HepG2 (cell line): ENCODE measurements around the gene SDHD. TPM values are rescaled to one million over a fixed set of nuclear protein-coding genes. Genes with fewer than 3 reads are reported as not detected.

ENCODE experiments used
- ATAC-seq: fragments of 200-7000 bp; cut with Tn5 transposase; 3 replicates; pipeline ENCODE4 v1.9.1; 2020; ENCODE audit warnings: mild to moderate bottlenecking, moderate library complexity
- BruUV-seq: library from RNA; stranded (reverse); fragments of 400-500 nt; replicated peaks from 2 replicates; lab custom pipeline; 2021; lab: Mats Ljungman, UMichigan
- CTCF ChIA-PET: fragments of 300-600 bp; formaldehyde crosslinking; extraction: SDS; loops from one replicate; lab custom pipeline; 2021; ENCODE audit warnings: low total read pairs, inconsistent platforms, low intra/inter-chr PET ratio; lab: Yijun Ruan, JAX
- POLR2A ChIA-PET: fragments of 350-600 bp; sonication (Branson Sonifier 250); formaldehyde crosslinking; loops from one replicate; lab custom pipeline; 2020; ENCODE audit warnings: antibody characterized with exemption, inconsistent platforms; lab: Yijun Ruan, JAX
- DNase-seq: peaks from one replicate; pipeline ENCODE4 v3.0.0-alpha.2; 2015; ENCODE audit warnings: low spot score
- FAIRE-seq: peaks from 3 replicates; lab custom pipeline; 2011; peaks lifted over from hg19 to GRCh38; lab: Jason Lieb, UNC
- H2AFZ ChIP-seq: one replicate; pipeline ENCODE4 v1.6.1; 2011; ENCODE audit warnings: low read length, inconsistent platforms
- H3K27ac ChIP-seq: fragments of 300-600 bp; 3 replicates; pipeline ENCODE4 v1.8.0; 2011; ENCODE audit warnings: mixed run types, mild to moderate bottlenecking, mixed read lengths, low read length, inconsistent platforms; ENCODE audit not compliant: insufficient read depth; ENCODE audit errors: extremely low read length
- H3K27me3 ChIP-seq, 2 experiments: fragments of 200-600 bp in 1 of 2; 2 replicates in 1 of 2; 3 replicates in 1 of 2; pipeline versions ENCODE4 v1.6.0 to v1.8.0; 2011; ENCODE audit warnings: low read length in 2 of 2, mild to moderate bottlenecking in 2 of 2, moderate library complexity in 2 of 2, inconsistent platforms in 1 of 2; ENCODE audit not compliant: insufficient read depth in 2 of 2, control insufficient read depth in 1 of 2
- H3K36me3 ChIP-seq, 2 experiments: fragments of 200-600 bp in 1 of 2; replicated peaks in 1 of 2; 2 replicates in 1 of 2; 3 replicates in 1 of 2; pipeline versions ENCODE4 v1.5.1 to v1.8.0; 2011; ENCODE audit warnings: low read length in 2 of 2, inconsistent platforms in 1 of 2; ENCODE audit not compliant: insufficient read depth in 2 of 2, control insufficient read depth in 1 of 2
- H3K4me1 ChIP-seq: 2 replicates; pipeline ENCODE4 v1.5.1; 2012; ENCODE audit warnings: low read length, inconsistent platforms; ENCODE audit not compliant: insufficient read depth
- H3K4me2 ChIP-seq: 2 replicates; pipeline ENCODE4 v1.6.0; 2011; ENCODE audit warnings: low read depth, low read length, inconsistent platforms
- H3K4me3 ChIP-seq, 3 experiments: fragments of 200-600 bp in 1 of 3; sonication (generic), shearing (Covaris generic) in 1 of 3; replicated peaks in 1 of 3; 2 replicates each; pipeline ENCODE4 v1.5.1; 2011 to 2016; ENCODE audit warnings: low read length in 3 of 3, inconsistent platforms in 2 of 3, low read depth in 2 of 3, mild to moderate bottlenecking in 2 of 3, control low read depth in 1 of 3, mixed read lengths in 1 of 3; ENCODE audit not compliant: insufficient read depth in 1 of 3
- H3K79me2 ChIP-seq: one replicate; pipeline ENCODE4 v1.6.1; 2011; ENCODE audit warnings: low read length, inconsistent platforms; ENCODE audit not compliant: insufficient read depth
- H3K9ac ChIP-seq: 2 replicates; pipeline ENCODE4 v1.6.0; 2011; ENCODE audit warnings: mild to moderate bottlenecking, low read depth, low read length, inconsistent platforms; ENCODE audit not compliant: insufficient read depth
- H3K9me3 ChIP-seq: 2 replicates; pipeline ENCODE4 v1.5.1; 2012; ENCODE audit warnings: mild to moderate bottlenecking, low read length
- H4K20me1 ChIP-seq: 2 replicates; pipeline ENCODE4 v1.6.0; 2011; ENCODE audit warnings: inconsistent platforms, mild to moderate bottlenecking, low read length, moderate library complexity; ENCODE audit not compliant: insufficient read depth
- CBX5 ChIP-seq: sonication (generic); formaldehyde crosslinking; IDR thresholded peaks from 2 replicates; pipeline ENCODE4 v1.4.0; 2020; ENCODE audit warnings: missing genetic modification reagents, borderline replicate concordance
- RAD21 ChIP-seq: fragments of 450-650 bp; formaldehyde crosslinking; IDR thresholded peaks from 2 replicates; pipeline ENCODE4 v1.5.0; 2020; ENCODE audit warnings: mild to moderate bottlenecking
- SP4 ChIP-seq: sonication (generic); formaldehyde crosslinking; IDR thresholded peaks from 2 replicates; pipeline ENCODE4 v1.8.1; 2023; ENCODE audit warnings: mild to moderate bottlenecking, missing genetic modification reagents
- XBP1 ChIP-seq: sonication (generic); formaldehyde crosslinking; IDR thresholded peaks from 2 replicates; pipeline ENCODE4 v1.5.0; 2020; ENCODE audit warnings: missing genetic modification reagents
- ZFP36 ChIP-seq: fragments of 150-350 bp; IDR thresholded peaks from 2 replicates; pipeline ENCODE4 v1.6.1; 2018; ENCODE audit warnings: borderline replicate concordance, low read length, low read depth; ENCODE audit not compliant: partially characterized antibody
- ZNF20 ChIP-seq: sonication (generic); formaldehyde crosslinking; IDR thresholded peaks from 2 replicates; pipeline ENCODE4 v1.4.0; 2020; ENCODE audit warnings: mild to moderate bottlenecking, moderate library complexity, missing genetic modification reagents
- ZNF446 ChIP-seq: sonication (generic); formaldehyde crosslinking; IDR thresholded peaks from 2 replicates; pipeline ENCODE4 v1.5.0; 2020; ENCODE audit warnings: mild to moderate bottlenecking, missing genetic modification reagents
- ZNF557 ChIP-seq: sonication (generic); formaldehyde crosslinking; IDR thresholded peaks from 2 replicates; pipeline ENCODE4 v1.4.0; 2020; ENCODE audit warnings: missing genetic modification reagents
- ZNF720 ChIP-seq: sonication (generic); formaldehyde crosslinking; IDR thresholded peaks from 2 replicates; pipeline ENCODE4 v1.4.0; 2020; ENCODE audit warnings: missing genetic modification reagents
- WGBS: methylation state at CpG from one replicate; pipeline ENCODE4 v1.1.6; 2017; ENCODE audit warnings: low lambda C conversion rate; 5-methylcytosine and 5-hydroxymethylcytosine counted together
- in situ Hi-C: cut with HindIII; loops from 2 replicates; pipeline ENCODE4 v1.10.0; 2017; ENCODE audit warnings: low pct_unique_long_range_greater_than_20kb; ENCODE audit not compliant: extremely low pct_ligation_motif_present
- intact Hi-C: fragments of 100-400 bp; cut with micrococcal nuclease; formaldehyde crosslinking; loops from one replicate; pipeline ENCODE4 v1.10.0; 2022; ENCODE audit not compliant: unreplicated experiment
- polyA plus RNA-seq, 8 experiments: library from polyadenylated mRNA; depleted of rRNA in 3 of 8; stranded (reverse) in 7 of 8; unstranded in 1 of 8; fragments of >200 nt; fragmentation: Illumina TruSeq in 4 of 8; extraction: Trizol in 4 of 8; gene quantifications; 2 replicates each; pipeline versions ENCODE4 v1.2.1 to v1.2.3, GENCODE V29; 2011 to 2016; ENCODE audit warnings: low read depth in 4 of 8, missing spikeins in 1 of 8, mixed read lengths in 1 of 8; ENCODE audit not compliant: insufficient read depth in 1 of 8
- total RNA-seq, 5 experiments: library from RNA; depleted of rRNA; stranded (reverse); fragments of >200 nt; fragmentation: Illumina TruSeq; extraction: Trizol; gene quantifications; 2 replicates each; pipeline ENCODE4 v1.2.3, GENCODE V29; 2016; ENCODE audit warnings: low read depth in 1 of 5
- TF ChIP-seq, protein P1 (sequence below): sonication (generic); formaldehyde crosslinking; IDR thresholded peaks from 2 replicates; pipeline ENCODE4 v1.4.0; 2020; ENCODE audit warnings: missing genetic modification reagents
- TF ChIP-seq, protein P2 (sequence below): sonication (generic); formaldehyde crosslinking; IDR thresholded peaks from 2 replicates; pipeline ENCODE4 v1.4.0; 2020; ENCODE audit warnings: missing genetic modification reagents
- TF ChIP-seq, protein P3 (sequence below): sonication (generic); formaldehyde crosslinking; IDR thresholded peaks from 2 replicates; pipeline ENCODE4 v1.5.0; 2020; ENCODE audit warnings: missing genetic modification reagents, mild to moderate bottlenecking, borderline replicate concordance

Gene SDHD
- total and polyA plus RNA-seq, 2 of the 13 experiments (the other 11 are each of a cell fraction or from before 2014, with no cell fraction given), result 117 to 123 TPM

DNA sequence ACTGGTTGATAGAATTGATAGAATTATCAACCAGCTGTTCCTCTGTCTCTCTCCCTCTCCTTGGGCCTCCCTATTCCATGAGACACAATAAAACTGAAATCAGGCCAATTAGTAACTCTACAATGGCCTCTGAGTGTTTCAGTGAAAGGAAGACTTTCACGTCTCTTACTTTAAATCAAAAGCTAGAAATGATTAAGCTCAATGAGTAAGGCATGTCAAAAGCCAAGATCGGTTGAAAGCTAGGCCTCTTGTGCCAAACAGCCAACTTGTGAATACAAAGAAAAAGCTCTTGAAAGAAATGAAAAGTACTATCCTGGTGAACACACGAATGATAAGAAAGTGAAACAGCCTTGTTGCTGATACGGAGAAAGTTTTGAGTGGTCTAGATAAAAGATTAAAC is 29.5 kb upstream of the SDHD start:
- in situ Hi-C loops, result no loop called here
- TF ChIP-seq ZNF446 (CRISPR knock-in tag) (no peak), ZNF720 (CRISPR knock-in tag) (no peak), XBP1 (CRISPR knock-in tag) (no peak), ZNF557 (no peak), SP4 (CRISPR knock-in tag) (no peak), ZFP36 (no peak), RAD21 (CRISPR knock-in tag) (no peak), CBX5 (CRISPR knock-in tag) (no peak), ZNF20 (CRISPR knock-in tag) (no peak)
- TF ChIP-seq, protein P1, sequence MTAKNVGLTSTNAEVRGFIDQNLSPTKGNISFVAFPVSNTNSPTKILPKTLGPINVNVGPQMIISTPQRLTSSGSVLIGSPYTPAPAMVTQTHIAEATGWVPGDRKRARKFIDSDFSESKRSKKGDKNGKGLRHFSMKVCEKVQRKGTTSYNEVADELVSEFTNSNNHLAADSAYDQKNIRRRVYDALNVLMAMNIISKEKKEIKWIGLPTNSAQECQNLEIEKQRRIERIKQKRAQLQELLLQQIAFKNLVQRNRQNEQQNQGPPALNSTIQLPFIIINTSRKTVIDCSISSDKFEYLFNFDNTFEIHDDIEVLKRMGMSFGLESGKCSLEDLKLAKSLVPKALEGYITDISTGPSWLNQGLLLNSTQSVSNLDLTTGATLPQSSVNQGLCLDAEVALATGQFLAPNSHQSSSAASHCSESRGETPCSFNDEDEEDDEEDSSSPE (CRISPR knock-in tag), result no peak
- TF ChIP-seq, protein P2, sequence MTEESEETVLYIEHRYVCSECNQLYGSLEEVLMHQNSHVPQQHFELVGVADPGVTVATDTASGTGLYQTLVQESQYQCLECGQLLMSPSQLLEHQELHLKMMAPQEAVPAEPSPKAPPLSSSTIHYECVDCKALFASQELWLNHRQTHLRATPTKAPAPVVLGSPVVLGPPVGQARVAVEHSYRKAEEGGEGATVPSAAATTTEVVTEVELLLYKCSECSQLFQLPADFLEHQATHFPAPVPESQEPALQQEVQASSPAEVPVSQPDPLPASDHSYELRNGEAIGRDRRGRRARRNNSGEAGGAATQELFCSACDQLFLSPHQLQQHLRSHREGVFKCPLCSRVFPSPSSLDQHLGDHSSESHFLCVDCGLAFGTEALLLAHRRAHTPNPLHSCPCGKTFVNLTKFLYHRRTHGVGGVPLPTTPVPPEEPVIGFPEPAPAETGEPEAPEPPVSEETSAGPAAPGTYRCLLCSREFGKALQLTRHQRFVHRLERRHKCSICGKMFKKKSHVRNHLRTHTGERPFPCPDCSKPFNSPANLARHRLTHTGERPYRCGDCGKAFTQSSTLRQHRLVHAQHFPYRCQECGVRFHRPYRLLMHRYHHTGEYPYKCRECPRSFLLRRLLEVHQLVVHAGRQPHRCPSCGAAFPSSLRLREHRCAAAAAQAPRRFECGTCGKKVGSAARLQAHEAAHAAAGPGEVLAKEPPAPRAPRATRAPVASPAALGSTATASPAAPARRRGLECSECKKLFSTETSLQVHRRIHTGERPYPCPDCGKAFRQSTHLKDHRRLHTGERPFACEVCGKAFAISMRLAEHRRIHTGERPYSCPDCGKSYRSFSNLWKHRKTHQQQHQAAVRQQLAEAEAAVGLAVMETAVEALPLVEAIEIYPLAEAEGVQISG (CRISPR knock-in tag), result no peak
- TF ChIP-seq, protein P3, sequence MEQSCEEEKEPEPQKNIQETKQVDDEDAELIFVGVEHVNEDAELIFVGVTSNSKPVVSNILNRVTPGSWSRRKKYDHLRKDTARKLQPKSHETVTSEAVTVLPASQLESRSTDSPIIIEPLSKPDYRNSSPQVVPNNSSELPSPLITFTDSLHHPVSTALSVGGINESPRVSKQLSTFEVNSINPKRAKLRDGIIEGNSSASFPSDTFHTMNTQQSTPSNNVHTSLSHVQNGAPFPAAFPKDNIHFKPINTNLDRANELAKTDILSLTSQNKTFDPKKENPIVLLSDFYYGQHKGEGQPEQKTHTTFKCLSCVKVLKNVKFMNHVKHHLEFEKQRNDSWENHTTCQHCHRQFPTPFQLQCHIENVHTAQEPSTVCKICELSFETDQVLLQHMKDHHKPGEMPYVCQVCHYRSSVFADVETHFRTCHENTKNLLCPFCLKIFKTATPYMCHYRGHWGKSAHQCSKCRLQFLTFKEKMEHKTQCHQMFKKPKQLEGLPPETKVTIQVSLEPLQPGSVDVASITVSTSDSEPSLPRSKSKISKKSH, result no peak
- ChIA-PET CTCF (no interaction called here), POLR2A (no interaction called here)
- DNase-seq, result no peak
- Histone ChIP-seq H3K9me3 (no peaks in the 10 kb centered on the region), H2AFZ (no peak overlapping the region), H3K27ac (no peak overlapping the region), H3K4me1 (no peaks in the 10 kb centered on the region), H3K4me3 (no peak overlapping the region), H3K9ac (no peak overlapping the region), H3K79me2 (no peaks in the 10 kb centered on the region), H3K27me3 (no peaks in the 10 kb centered on the region), H3K36me3 (peaks cover 17 to 59% of the 10 kb centered on the region in 2 experiments), H4K20me1 (no peaks in the 10 kb centered on the region), H3K4me2 (no peak overlapping the region)
- no TSS peak for BruUV-seq
- intact Hi-C loops, result no loop called here
- no peak for ATAC-seq
- FAIRE-seq, result no peak
- 97% methylated on average over 4 of the region's 4 CpGs for WGBS
